GM23248 (cell line): Measurements from ENCODE around the gene FBXO24. TPM values are rescaled to one million over a fixed set of nuclear protein-coding genes. Genes with fewer than 3 reads are reported as not detected.

Experiments
- DNase-seq: peaks from one replicate; pipeline ENCODE4 v3.0.0-alpha.2; 2015
- H2AFZ ChIP-seq: fragments of 200-600 bp; sonication (generic); 2 replicates; pipeline ENCODE4 v1.6.1; 2016; ENCODE audit warnings: antibody characterized with exemption
- H3F3A ChIP-seq: fragments of 200-600 bp; sonication (generic); 2 replicates; pipeline ENCODE4 v1.6.1; 2016; ENCODE audit warnings: mild to moderate bottlenecking, antibody characterized with exemption, mixed run types; ENCODE audit not compliant: insufficient read depth
- H3K27ac ChIP-seq: fragments of 200-600 bp; sonication (generic); 2 replicates; pipeline ENCODE4 v1.5.1; 2016; ENCODE audit warnings: mild to moderate bottlenecking
- H3K27me3 ChIP-seq: fragments of 200-600 bp; sonication (generic); replicated peaks from 2 replicates; pipeline ENCODE4 v1.6.1; 2016; ENCODE audit warnings: mild to moderate bottlenecking; ENCODE audit not compliant: insufficient read depth
- H3K36me3 ChIP-seq: fragments of 200-600 bp; sonication (generic); 2 replicates; pipeline ENCODE4 v1.6.1; 2016; ENCODE audit warnings: low read depth, mild to moderate bottlenecking
- H3K4me1 ChIP-seq: fragments of 200-600 bp; sonication (generic); 2 replicates; pipeline ENCODE4 v1.6.1; 2016; ENCODE audit warnings: mild to moderate bottlenecking; ENCODE audit not compliant: insufficient read depth
- H3K4me2 ChIP-seq: fragments of 200-600 bp; sonication (generic); one replicate; pipeline ENCODE4 v1.6.1; 2016; ENCODE audit warnings: mild to moderate bottlenecking; ENCODE audit not compliant: unreplicated experiment
- H3K4me3 ChIP-seq: fragments of 200-600 bp; sonication (generic); 2 replicates; pipeline ENCODE4 v1.5.1; 2016; ENCODE audit warnings: mild to moderate bottlenecking
- H3K79me2 ChIP-seq: fragments of 200-600 bp; sonication (generic); 2 replicates; pipeline ENCODE4 v1.6.1; 2016; ENCODE audit warnings: mild to moderate bottlenecking; ENCODE audit not compliant: insufficient read depth
- H3K9ac ChIP-seq: fragments of 200-600 bp; sonication (generic); 2 replicates; pipeline ENCODE4 v1.6.1; 2016; ENCODE audit warnings: mild to moderate bottlenecking
- H3K9me2 ChIP-seq: fragments of 200-600 bp; sonication (generic); 2 replicates; pipeline ENCODE4 v1.6.1; 2016; ENCODE audit warnings: mixed run types, mild to moderate bottlenecking, moderate library complexity; ENCODE audit not compliant: insufficient read depth
- H3K9me3 ChIP-seq: fragments of 200-600 bp; sonication (generic); one replicate; pipeline ENCODE4 v1.6.1; 2017; ENCODE audit warnings: low read depth
- H4K20me1 ChIP-seq: fragments of 200-600 bp; sonication (generic); 2 replicates; pipeline ENCODE4 v1.6.0; 2016; ENCODE audit not compliant: insufficient read depth
- EZH2 ChIP-seq: fragments of 200-600 bp; sonication (generic); IDR thresholded peaks from 2 replicates; pipeline ENCODE4 v1.6.1; 2018; ENCODE audit warnings: antibody characterized with exemption, mild to moderate bottlenecking; ENCODE audit not compliant: insufficient read depth, poor library complexity, severe bottlenecking
- EZH2phosphoT487 ChIP-seq: fragments of 200-600 bp; sonication (generic); IDR thresholded peaks from 2 replicates; pipeline ENCODE4 v1.6.1; 2018; ENCODE audit warnings: antibody characterized with exemption, moderate library complexity, mild to moderate bottlenecking, low read depth; ENCODE audit not compliant: insufficient read depth
- WGBS, 2 experiments: methylation state at CpG; one replicate each; pipeline ENCODE4 v1.1.6; 2015 to 2017; ENCODE audit warnings: low lambda C conversion rate in 2 of 2, low coverage in 1 of 2; ENCODE audit errors: missing lambda C conversion rate in 2 of 2; 5-methylcytosine and 5-hydroxymethylcytosine counted together
- in situ Hi-C: fragments of 300-500 bp; cut with MboI; formaldehyde crosslinking; loops from 2 replicates; pipeline ENCODE4 v1.15.0; 2020
- polyA plus RNA-seq: library from polyadenylated mRNA; unstranded; fragments of >200 nt; fragmentation: Nextera tagmentation; extraction: Ambion mirVana; gene quantifications from 2 replicates; pipeline ENCODE4 v1.2.1, GENCODE V29; 2016
- total RNA-seq: library from RNA; depleted of rRNA; stranded (reverse); fragments of >200 nt; shearing (Covaris generic); gene quantifications from 2 replicates; pipeline ENCODE4 v1.2.3, GENCODE V29; 2014

The FBXO24 gene
- total and polyA plus RNA-seq, 2 experiments from 2014 or later, result 0.11 to 0.43 TPM

GRCh38 chr7:100565133-100565571 is 21.0 kb upstream of the FBXO24 start:
- Histone ChIP-seq H3K36me3 (no peaks in the 10 kb centered on the region), H3K27me3 (no peaks in the 10 kb centered on the region), H3F3A (no peaks in the 10 kb centered on the region), H3K4me1 (no peaks in the 10 kb centered on the region), H2AFZ (no peak overlapping the region), H3K4me3 (no peak overlapping the region), H3K79me2 (no peaks in the 10 kb centered on the region), H3K9ac (no peak overlapping the region), H4K20me1 (no peaks in the 10 kb centered on the region), H3K9me3 (no peaks in the 10 kb centered on the region), H3K27ac (no peak overlapping the region), H3K9me2 (no peaks in the 10 kb centered on the region), H3K4me2 (no peak overlapping the region)
- WGBS, 2 experiments, result 97 to 98% methylated on average over 11 of the region's 11 CpGs
- TF ChIP-seq EZH2phosphoT487, result no peak
- TF ChIP-seq EZH2, result no peak
- no peak for DNase-seq
- in situ Hi-C loops, result no loop called here

- no peaks in the 10 kb centered on the region for H3K9me3 ChIP-seq
- TF ChIP-seq EZH2phosphoT487 (no peak), EZH2 (no peak)
- no peak overlapping the region for H3K9ac ChIP-seq
- no peaks in the 10 kb centered on the region for H3K9me2 ChIP-seq
- no peak overlapping the region for H3K4me3 ChIP-seq
- 79 to 88% methylated on average over 5 to 6 of the region's 6 CpGs for WGBS, 2 experiments
- no peak for DNase-seq
- H3K4me1 ChIP-seq, result no peaks in the 10 kb centered on the region
- H3K27ac ChIP-seq, result no peak overlapping the region
- no peaks in the 10 kb centered on the region for H3K79me2 ChIP-seq
- H3K27me3 ChIP-seq, result no peaks in the 10 kb centered on the region; the same call in 1 of the 2 replicates
- no peaks in the 10 kb centered on the region for H4K20me1 ChIP-seq
- H3K4me2 ChIP-seq, result no peak overlapping the region
- in situ Hi-C loops, result no loop called here
- no peak overlapping the region for H2AFZ ChIP-seq
- H3K36me3 ChIP-seq, result no peaks in the 10 kb centered on the region
- H3F3A ChIP-seq, result no peaks in the 10 kb centered on the region
These were observed 20.1 kb upstream of the FBXO24 start for GRCh38 chr7:100566018-100566531.

- in situ Hi-C loops, result no loop called here
- Histone ChIP-seq H3K4me1 (no peaks in the 10 kb centered on the region), H3K79me2 (no peaks in the 10 kb centered on the region), H3K36me3 (no peaks in the 10 kb centered on the region), H3K4me2 (no peak overlapping the region), H2AFZ (no peak overlapping the region), H3K9ac (no peak overlapping the region), H3K4me3 (no peak overlapping the region), H4K20me1 (no peaks in the 10 kb centered on the region), H3F3A (no peaks in the 10 kb centered on the region), H3K27me3 (no peaks in the 10 kb centered on the region; the same call in 1 of the 2 replicates), H3K9me3 (no peaks in the 10 kb centered on the region), H3K27ac (no peak overlapping the region), H3K9me2 (no peaks in the 10 kb centered on the region)
- peak; percentile 34 for DNase-seq
- TF ChIP-seq EZH2phosphoT487 (no peak), EZH2 (no peak)
- WGBS, 2 experiments, result 65% methylated on average over 12 of the region's 12 CpGs
These were observed 18.9 kb upstream of the FBXO24 start for GRCh38 chr7:100567031-100567730.

- no peak overlapping the region for H3K9ac ChIP-seq
- H2AFZ ChIP-seq, result no peak overlapping the region
- TF ChIP-seq EZH2, result no peak
- no peak for TF ChIP-seq EZH2phosphoT487
- 84 to 90% methylated on average over 3 of the region's 3 CpGs for WGBS, 2 experiments
- no peak for DNase-seq
- H3K36me3 ChIP-seq, result no peaks in the 10 kb centered on the region
- in situ Hi-C loops, result no loop called here
- H3K9me3 ChIP-seq, result no peaks in the 10 kb centered on the region
- no peaks in the 10 kb centered on the region for H3F3A ChIP-seq
- H3K9me2 ChIP-seq, result no peaks in the 10 kb centered on the region
- H3K4me3 ChIP-seq, result no peak overlapping the region
- H3K4me2 ChIP-seq, result no peak overlapping the region
- no peaks in the 10 kb centered on the region for H4K20me1 ChIP-seq
- H3K79me2 ChIP-seq, result no peaks in the 10 kb centered on the region
- no peaks in the 10 kb centered on the region; the same call in 1 of the 2 replicates for H3K27me3 ChIP-seq
- H3K27ac ChIP-seq, result no peak overlapping the region
- no peaks in the 10 kb centered on the region for H3K4me1 ChIP-seq
These were observed 18.4 kb upstream of the FBXO24 start for GRCh38 chr7:100567751-100568175.
